ENCODE results near the gene FTL. TPM values are rescaled to one million over a fixed set of nuclear protein-coding genes. Genes with fewer than 3 reads are reported as not detected.

Gene FTL
- polyA plus RNA-seq, 2 of the 4 experiments (the other 2 are of a cell fraction) = 4,743 to 13,930 TPM

DNA sequence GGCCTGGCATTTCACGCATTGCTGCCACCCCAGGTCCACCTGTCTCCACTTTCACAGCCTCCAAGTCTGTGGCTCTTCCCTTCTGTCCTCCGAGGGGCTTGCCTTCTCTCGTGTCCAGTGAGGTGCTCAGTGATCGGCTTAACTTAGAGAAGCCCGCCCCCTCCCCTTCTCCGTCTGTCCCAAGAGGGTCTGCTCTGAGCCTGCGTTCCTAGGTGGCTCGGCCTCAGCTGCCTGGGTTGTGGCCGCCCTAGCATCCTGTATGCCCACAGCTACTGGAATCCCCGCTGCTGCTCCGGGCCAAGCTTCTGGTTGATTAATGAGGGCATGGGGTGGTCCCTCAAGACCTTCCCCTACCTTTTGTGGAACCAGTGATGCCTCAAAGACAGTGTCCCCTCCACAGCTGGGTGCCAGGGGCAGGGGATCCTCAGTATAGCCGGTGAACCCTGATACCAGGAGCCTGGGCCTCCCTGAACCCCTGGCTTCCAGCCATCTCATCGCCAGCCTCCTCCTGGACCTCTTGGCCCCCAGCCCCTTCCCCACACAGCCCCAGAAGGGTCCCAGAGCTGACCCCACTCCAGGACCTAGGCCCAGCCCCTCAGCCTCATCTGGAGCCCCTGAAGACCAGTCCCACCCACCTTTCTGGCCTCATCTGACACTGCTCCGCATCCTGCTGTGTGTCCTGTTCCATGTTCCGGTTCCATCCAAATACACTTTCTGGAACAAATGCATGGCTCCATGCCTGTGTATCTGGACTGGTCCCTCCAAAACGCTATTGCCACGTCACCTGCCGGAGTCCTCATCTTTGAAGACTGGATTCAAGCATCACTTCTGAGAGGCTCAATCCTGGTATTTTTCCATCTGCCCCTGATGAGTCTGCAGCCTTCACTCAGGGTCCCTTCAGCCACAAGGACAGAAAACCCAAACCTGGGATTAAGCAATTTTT lies 42.3 kb upstream of the FTL start:
- ChIA-PET POLR2A (no interaction called here), CTCF (interaction anchor here (0.6 to 5.9 kb wide), 14 partner anchors 9 to 355 kb away, joined by 3 to 36 read pairs (median 3); partner anchors contain the start of gene BAX)
- TF ChIP-seq HEYL (CRISPR knock-in tag; IDR thresholded peaks at IDR 0.05) = no peak
- TF ChIP-seq MYC (IDR thresholded peaks at IDR 0.05; ENCODE audit: borderline replicate concordance, low read length) = no peak
- TF ChIP-seq, protein P1, sequence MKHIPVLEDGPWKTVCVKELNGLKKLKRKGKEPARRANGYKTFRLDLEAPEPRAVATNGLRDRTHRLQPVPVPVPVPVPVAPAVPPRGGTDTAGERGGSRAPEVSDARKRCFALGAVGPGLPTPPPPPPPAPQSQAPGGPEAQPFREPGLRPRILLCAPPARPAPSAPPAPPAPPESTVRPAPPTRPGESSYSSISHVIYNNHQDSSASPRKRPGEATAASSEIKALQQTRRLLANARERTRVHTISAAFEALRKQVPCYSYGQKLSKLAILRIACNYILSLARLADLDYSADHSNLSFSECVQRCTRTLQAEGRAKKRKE (CRISPR knock-in tag; IDR thresholded peaks at IDR 0.05; ENCODE audit: low read depth) = no peak
- TF ChIP-seq SREBF2 (IDR thresholded peaks at IDR 0.05) = no peak
- no peak for TF ChIP-seq FOXS1 (CRISPR knock-in tag; IDR thresholded peaks at IDR 0.05)
- TF ChIP-seq CHD2 (IDR thresholded peaks at IDR 0.05; ENCODE audit: low read length, partially characterized antibody) = no peak
- TF ChIP-seq HOXB13 (CRISPR knock-in tag; IDR thresholded peaks at IDR 0.05; ENCODE audit: low read depth) = no peak
- TF ChIP-seq, protein P2, sequence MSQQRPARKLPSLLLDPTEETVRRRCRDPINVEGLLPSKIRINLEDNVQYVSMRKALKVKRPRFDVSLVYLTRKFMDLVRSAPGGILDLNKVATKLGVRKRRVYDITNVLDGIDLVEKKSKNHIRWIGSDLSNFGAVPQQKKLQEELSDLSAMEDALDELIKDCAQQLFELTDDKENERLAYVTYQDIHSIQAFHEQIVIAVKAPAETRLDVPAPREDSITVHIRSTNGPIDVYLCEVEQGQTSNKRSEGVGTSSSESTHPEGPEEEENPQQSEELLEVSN (IDR thresholded peaks at IDR 0.05; ENCODE audit: borderline replicate concordance, low read depth) = no peak
- TF ChIP-seq POLR2AphosphoS2 (conservative IDR thresholded peaks at IDR 0.05; ENCODE audit: low read length) = no peak
- no peak for TF ChIP-seq GATA3 (IDR thresholded peaks at IDR 0.05; ENCODE audit: borderline replicate concordance)
- TF ChIP-seq JUNB (IDR thresholded peaks at IDR 0.05) = no peak
- TF ChIP-seq TFCP2L1 (CRISPR knock-in tag; IDR thresholded peaks at IDR 0.05) = no peak
- H3K4me1 ChIP-seq = peaks cover 40% of the 10 kb centered on the region
- no peaks in the 10 kb centered on the region for H3K9me3 ChIP-seq
- ATAC-seq (no peak), FAIRE-seq (no peak), DNase-seq (ENCODE audit: low read depth in 1 of 2, low spot score in 1 of 2) (no peak)
- H3K4me2 ChIP-seq = no peak overlapping the region
- 86% methylated on average over 18 of the region's 18 CpGs for WGBS (ENCODE audit: missing lambda C conversion rate)
- no peak overlapping the region for H3K4me3 ChIP-seq
- peak overlapping the region in 1 of 2 experiments; percentile 85; a peak in 2 of 6 replicates for H3K27ac ChIP-seq

DNA sequence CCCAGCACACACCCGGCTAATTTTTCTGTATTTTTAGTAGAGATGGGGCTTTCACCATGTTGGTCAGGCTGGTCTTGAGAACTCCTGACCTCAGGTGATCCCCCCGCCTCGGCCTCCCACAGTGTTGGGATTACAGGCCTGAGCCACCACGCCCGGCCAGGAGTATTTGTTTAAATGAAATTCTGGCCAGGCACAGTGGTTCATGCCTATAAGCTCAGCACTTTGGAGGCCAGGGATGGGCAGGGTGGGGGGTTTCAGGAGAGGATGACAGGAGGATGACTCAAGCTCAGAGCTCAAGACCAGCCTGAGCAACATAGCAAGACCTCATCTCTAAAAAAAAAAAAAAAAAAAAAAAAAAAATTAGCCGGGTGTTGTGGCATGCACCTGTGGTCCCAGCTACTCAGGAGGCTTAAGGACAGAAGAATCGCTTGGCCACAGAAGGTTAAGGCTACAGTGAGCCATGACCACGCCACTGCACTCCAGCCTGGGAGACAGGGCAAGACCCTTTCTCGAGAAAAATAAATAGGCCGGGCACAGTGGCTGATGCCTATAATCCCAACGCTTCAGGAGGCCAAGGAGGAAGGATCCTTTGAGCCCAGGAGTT lies 39.8 kb upstream of the FTL start:
- DNase-seq (ENCODE audit: low read depth in 1 of 2, low spot score in 1 of 2) = peak in 1 of 2 experiments; percentile 95
- H3K27ac ChIP-seq = peak overlapping the region; percentile 67 to 85
- peak overlapping the region; percentile 66 for H3K4me2 ChIP-seq
- peak; percentile 86 to 88 for ATAC-seq
- H3K4me1 ChIP-seq = peaks cover 41% of the 10 kb centered on the region
- H3K4me3 ChIP-seq = no peak overlapping the region
- no peaks in the 10 kb centered on the region for H3K9me3 ChIP-seq
- no peak for FAIRE-seq
- CTCF ChIA-PET = interaction anchor here (0.8 to 5.9 kb wide), 13 partner anchors 9 to 82 kb away, joined by 3 to 36 read pairs (median 3); no protein-coding TSS in a partner anchor
- WGBS (ENCODE audit: missing lambda C conversion rate) = 13% methylated on average over 11 of the region's 11 CpGs
- POLR2A ChIA-PET = interaction anchor here (0.7 to 2.9 kb wide), 10 partner anchors 10 to 83 kb away, joined by 3 to 24 read pairs (median 4); partner anchors contain the start of genes BAX, FTL, NUCB1 and PPP1R15A
- peak in 1 of 2 experiments; percentile 31; a peak in 3 of 5 replicates for TF ChIP-seq RAD21 (conservative IDR thresholded peaks at IDR 0.05 in 1 of 2, IDR thresholded peaks at IDR 0.05 in 1 of 2)
- TF ChIP-seq, protein P3, sequence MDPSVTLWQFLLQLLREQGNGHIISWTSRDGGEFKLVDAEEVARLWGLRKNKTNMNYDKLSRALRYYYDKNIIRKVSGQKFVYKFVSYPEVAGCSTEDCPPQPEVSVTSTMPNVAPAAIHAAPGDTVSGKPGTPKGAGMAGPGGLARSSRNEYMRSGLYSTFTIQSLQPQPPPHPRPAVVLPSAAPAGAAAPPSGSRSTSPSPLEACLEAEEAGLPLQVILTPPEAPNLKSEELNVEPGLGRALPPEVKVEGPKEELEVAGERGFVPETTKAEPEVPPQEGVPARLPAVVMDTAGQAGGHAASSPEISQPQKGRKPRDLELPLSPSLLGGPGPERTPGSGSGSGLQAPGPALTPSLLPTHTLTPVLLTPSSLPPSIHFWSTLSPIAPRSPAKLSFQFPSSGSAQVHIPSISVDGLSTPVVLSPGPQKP (IDR thresholded peaks at IDR 0.05; ENCODE audit: low read depth, low read length) = no peak
- TF ChIP-seq EP300 (IDR thresholded peaks at IDR 0.05) = peak; percentile 20 to 56; a peak in 1 of 5 replicates
- TF ChIP-seq, protein P4, sequence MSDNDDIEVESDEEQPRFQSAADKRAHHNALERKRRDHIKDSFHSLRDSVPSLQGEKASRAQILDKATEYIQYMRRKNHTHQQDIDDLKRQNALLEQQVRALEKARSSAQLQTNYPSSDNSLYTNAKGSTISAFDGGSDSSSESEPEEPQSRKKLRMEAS (IDR thresholded peaks at IDR 0.05) = peak; percentile 52; the same call in 1 of the 2 replicates
- TF ChIP-seq KDM1A (IDR thresholded peaks at IDR 0.05; ENCODE audit: low read depth) = no peak
- TF ChIP-seq, protein P2 (IDR thresholded peaks at IDR 0.05; ENCODE audit: borderline replicate concordance, low read depth) = no peak
- TF ChIP-seq ZC3H11A (IDR thresholded peaks at IDR 0.05) = no peak
- no peak for TF ChIP-seq TP53 (CRISPR knock-in tag; IDR thresholded peaks at IDR 0.05)
- TF ChIP-seq TFCP2L1 (CRISPR knock-in tag; IDR thresholded peaks at IDR 0.05) = no peak
- TF ChIP-seq, protein P5, sequence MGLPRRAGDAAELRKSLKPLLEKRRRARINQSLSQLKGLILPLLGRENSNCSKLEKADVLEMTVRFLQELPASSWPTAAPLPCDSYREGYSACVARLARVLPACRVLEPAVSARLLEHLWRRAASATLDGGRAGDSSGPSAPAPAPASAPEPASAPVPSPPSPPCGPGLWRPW (IDR thresholded peaks at IDR 0.05) = no peak
- 0 out of 3 replicates have a peak, but pooled peaks have one; percentile 13 for TF ChIP-seq SMC3 (IDR thresholded peaks at IDR 0.05)
- TF ChIP-seq HOXB5 (CRISPR knock-in tag; IDR thresholded peaks at IDR 0.05) = 0 out of 2 replicates have a peak, but pooled peaks have one; percentile 29
- no peak for TF ChIP-seq SREBF2 (IDR thresholded peaks at IDR 0.05)
- TF ChIP-seq CEBPB (IDR thresholded peaks at IDR 0.05) = peak in 1 of 2 experiments; percentile 40; a peak in 1 of 4 replicates
- TF ChIP-seq, protein P1 (CRISPR knock-in tag; IDR thresholded peaks at IDR 0.05; ENCODE audit: low read depth) = no peak
- TF ChIP-seq ZNF302 (CRISPR knock-in tag; IDR thresholded peaks at IDR 0.05) = no peak
- TF ChIP-seq FOSL2 (IDR thresholded peaks at IDR 0.05) = peak; percentile 84
- peak; percentile 76 for TF ChIP-seq FOSL2 (CRISPR knock-in tag; IDR thresholded peaks at IDR 0.05)
- TF ChIP-seq JUNB (IDR thresholded peaks at IDR 0.05) = peak; percentile 76
- no peak for TF ChIP-seq MYC (IDR thresholded peaks at IDR 0.05; ENCODE audit: borderline replicate concordance, low read length)
- TF ChIP-seq CBX8 (IDR thresholded peaks at IDR 0.05) = no peak
